ENCODE data around the gene PRKCH.

DNA sequence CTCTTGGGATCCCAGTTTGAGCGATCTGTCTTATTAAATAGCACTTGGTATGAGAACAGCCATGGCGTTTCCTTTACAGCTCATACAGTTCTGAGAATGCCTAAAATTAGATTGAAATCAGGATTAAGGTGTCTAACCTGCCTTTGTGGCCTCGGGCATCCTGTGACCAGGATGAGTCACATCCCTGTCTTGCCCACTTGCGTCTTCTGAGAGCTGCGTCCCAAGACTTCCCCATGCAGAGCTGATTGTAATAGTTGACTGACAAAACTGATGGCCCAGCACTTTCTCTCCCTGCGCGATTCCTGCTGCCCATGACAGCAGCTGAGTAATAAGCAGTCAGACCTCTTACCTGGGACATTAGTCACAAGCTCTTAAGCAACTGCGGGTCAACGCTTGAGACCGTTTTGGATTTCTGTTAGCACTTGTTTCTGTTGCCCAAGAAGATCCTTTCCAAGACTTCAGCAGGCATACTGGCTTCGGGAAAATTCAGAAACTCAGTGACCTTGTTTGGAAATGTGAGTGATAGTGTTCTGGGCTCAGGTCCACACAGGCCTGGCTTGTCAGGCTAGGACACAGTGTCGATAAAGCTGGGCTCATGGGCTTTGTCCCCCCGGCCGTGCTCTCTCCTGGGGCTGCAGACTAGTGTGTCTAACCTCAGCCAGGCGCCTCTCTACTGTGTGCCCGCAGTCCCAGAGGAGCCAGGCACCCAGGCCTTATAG lies 204.1 kb downstream of the PRKCH start:
- TF ChIP-seq CTCF (IDR thresholded peaks at IDR 0.05): no peak
- no peak for TF ChIP-seq ZFX (IDR thresholded peaks at IDR 0.05; ENCODE audit: borderline replicate concordance)

Data from 22Rv1 (cell line).